ENCODE results near the gene HIPK1.

DNA sequence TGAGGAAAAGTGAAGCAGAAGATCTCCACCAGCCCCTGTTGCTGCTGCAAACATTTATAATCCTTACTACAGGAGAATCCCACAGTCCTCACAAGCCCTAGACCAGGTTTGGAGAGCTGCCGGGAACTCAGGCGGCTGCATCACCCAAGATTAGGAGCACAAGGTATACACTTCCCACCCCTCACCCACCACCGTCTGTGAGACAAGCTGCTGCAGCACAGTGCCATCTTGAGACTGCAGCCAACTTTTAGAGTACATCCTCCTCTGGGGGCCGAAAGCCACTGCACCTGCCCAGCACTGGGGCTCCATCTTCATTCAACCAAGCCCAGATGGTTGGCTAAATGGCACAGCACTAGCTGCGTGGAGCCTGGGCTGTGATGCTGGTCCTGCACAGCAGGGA lies 63.9 kb downstream of the HIPK1 start:
- TF ChIP-seq POLR2AphosphoS5 (IDR thresholded peaks at IDR 0.05; ENCODE audit: low read depth, low read length), result no peak
- TF ChIP-seq, protein P1, sequence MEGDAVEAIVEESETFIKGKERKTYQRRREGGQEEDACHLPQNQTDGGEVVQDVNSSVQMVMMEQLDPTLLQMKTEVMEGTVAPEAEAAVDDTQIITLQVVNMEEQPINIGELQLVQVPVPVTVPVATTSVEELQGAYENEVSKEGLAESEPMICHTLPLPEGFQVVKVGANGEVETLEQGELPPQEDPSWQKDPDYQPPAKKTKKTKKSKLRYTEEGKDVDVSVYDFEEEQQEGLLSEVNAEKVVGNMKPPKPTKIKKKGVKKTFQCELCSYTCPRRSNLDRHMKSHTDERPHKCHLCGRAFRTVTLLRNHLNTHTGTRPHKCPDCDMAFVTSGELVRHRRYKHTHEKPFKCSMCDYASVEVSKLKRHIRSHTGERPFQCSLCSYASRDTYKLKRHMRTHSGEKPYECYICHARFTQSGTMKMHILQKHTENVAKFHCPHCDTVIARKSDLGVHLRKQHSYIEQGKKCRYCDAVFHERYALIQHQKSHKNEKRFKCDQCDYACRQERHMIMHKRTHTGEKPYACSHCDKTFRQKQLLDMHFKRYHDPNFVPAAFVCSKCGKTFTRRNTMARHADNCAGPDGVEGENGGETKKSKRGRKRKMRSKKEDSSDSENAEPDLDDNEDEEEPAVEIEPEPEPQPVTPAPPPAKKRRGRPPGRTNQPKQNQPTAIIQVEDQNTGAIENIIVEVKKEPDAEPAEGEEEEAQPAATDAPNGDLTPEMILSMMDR (IDR thresholded peaks at IDR 0.05), result no peak
- TF ChIP-seq TCF7L2 (IDR thresholded peaks at IDR 0.05; ENCODE audit: low read depth, low read length), result no peak
- no peak for TF ChIP-seq REST (IDR thresholded peaks at IDR 0.05; ENCODE audit: insufficient read depth in 1 of 2, low read depth in 2 of 2, low read length in 1 of 2)
- TF ChIP-seq SIN3A (IDR thresholded peaks at IDR 0.05; ENCODE audit: borderline replicate concordance, insufficient read depth, low read depth, low read length), result no peak

Measured in Panc1 (cell line).